ENCODE data around the gene CSTPP1. TPM values are rescaled to one million over a fixed set of nuclear protein-coding genes. Genes with fewer than 3 reads are reported as not detected.
"Not testable (repeated sequence)": the region's sequence is repeated elsewhere in the genome, so short reads cannot be mapped to it uniquely, and the experiment has no call there.

The CSTPP1 gene
- total RNA-seq, 3 donors from 2014 or later, result 13.4 to 43.6 (median 30.5) TPM

DNA sequence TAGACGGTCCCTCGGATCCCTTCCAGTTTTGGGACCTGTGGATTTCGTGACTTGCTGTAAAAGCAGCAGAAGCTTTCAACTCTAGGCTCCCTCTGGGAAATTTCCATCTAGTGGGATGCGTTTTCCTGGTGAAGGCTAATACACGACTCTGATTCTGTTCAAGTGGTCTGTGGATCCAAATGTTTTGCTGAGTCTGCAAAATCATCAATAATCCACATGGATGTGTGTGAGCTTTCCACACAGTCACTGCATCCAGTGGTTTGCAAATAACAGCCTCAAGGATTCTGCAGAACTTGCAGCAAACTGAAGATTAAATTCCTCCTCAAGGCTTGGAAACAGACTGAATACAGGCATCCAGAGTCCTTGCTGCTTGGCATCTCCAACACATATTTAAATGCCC lies 266.0 kb downstream of the CSTPP1 start:
- Histone ChIP-seq H3K9me3 (no peaks in the 10 kb centered on the region), H3K4me1 (no peaks in the 10 kb centered on the region), H3K27ac (no peak overlapping the region), H3K4me3 (no peak overlapping the region), H3K27me3 (no peaks in the 10 kb centered on the region), H3K36me3 (no peaks in the 10 kb centered on the region)
- TF ChIP-seq POLR2AphosphoS5 (IDR thresholded peaks at IDR 0.05), result no peak
- TF ChIP-seq POLR2A (IDR thresholded peaks at IDR 0.05), result no peak
- TF ChIP-seq, protein P1, sequence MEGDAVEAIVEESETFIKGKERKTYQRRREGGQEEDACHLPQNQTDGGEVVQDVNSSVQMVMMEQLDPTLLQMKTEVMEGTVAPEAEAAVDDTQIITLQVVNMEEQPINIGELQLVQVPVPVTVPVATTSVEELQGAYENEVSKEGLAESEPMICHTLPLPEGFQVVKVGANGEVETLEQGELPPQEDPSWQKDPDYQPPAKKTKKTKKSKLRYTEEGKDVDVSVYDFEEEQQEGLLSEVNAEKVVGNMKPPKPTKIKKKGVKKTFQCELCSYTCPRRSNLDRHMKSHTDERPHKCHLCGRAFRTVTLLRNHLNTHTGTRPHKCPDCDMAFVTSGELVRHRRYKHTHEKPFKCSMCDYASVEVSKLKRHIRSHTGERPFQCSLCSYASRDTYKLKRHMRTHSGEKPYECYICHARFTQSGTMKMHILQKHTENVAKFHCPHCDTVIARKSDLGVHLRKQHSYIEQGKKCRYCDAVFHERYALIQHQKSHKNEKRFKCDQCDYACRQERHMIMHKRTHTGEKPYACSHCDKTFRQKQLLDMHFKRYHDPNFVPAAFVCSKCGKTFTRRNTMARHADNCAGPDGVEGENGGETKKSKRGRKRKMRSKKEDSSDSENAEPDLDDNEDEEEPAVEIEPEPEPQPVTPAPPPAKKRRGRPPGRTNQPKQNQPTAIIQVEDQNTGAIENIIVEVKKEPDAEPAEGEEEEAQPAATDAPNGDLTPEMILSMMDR (IDR thresholded peaks at IDR 0.05), result no peak
- intact Hi-C loops (cut with DNase I; ENCODE audit: low total_unique reads), result no loop called here
- DNase-seq (ENCODE audit: low spot score in 2 of 2), result no peak

- TF ChIP-seq POLR2A (IDR thresholded peaks at IDR 0.05), result no peak
- no peak for TF ChIP-seq POLR2AphosphoS5 (IDR thresholded peaks at IDR 0.05)
- TF ChIP-seq, protein P1 (IDR thresholded peaks at IDR 0.05), result no peak
- H3K4me3 ChIP-seq, result no peak overlapping the region
- intact Hi-C loops (cut with DNase I; ENCODE audit: low total_unique reads), result no loop called here
- H3K27ac ChIP-seq, result no peak overlapping the region
- H3K27me3 ChIP-seq, result no peaks in the 10 kb centered on the region
- no peaks in the 10 kb centered on the region for H3K36me3 ChIP-seq
- H3K9me3 ChIP-seq, result no peaks in the 10 kb centered on the region
- no peak for DNase-seq (ENCODE audit: low spot score in 2 of 2)
- H3K4me1 ChIP-seq, result no peaks in the 10 kb centered on the region
Observed at GRCh38 chr11:47204637-47204989, 268.1 kb downstream of the CSTPP1 start.

- DNase-seq (ENCODE audit: low spot score in 2 of 2); H3K27ac ChIP-seq; H3K9me3 ChIP-seq; H3K4me3 ChIP-seq; H3K36me3 ChIP-seq; H3K4me1 ChIP-seq; H3K27me3 ChIP-seq; intact Hi-C loops (cut with DNase I; ENCODE audit: low total_unique reads): not testable (repeated sequence)
Observed at GRCh38 chr11:47206577-47206976, 270.0 kb downstream of the CSTPP1 start.

GRCh38 chr11:47207459-47207858 lies 270.9 kb downstream of the CSTPP1 start:
- no peak overlapping the region for H3K4me3 ChIP-seq
- intact Hi-C loops (cut with DNase I; ENCODE audit: low total_unique reads), result no loop called here
- H3K4me1 ChIP-seq, result no peaks in the 10 kb centered on the region
- H3K9me3 ChIP-seq, result no peaks in the 10 kb centered on the region
- no peaks in the 10 kb centered on the region for H3K36me3 ChIP-seq
- no peak for DNase-seq (ENCODE audit: low spot score in 2 of 2)
- no peak overlapping the region for H3K27ac ChIP-seq
- no peaks in the 10 kb centered on the region for H3K27me3 ChIP-seq
- TF ChIP-seq POLR2AphosphoS5 (IDR thresholded peaks at IDR 0.05) (no peak), POLR2A (IDR thresholded peaks at IDR 0.05) (no peak)
- TF ChIP-seq, protein P1 (IDR thresholded peaks at IDR 0.05), result no peak

DNA sequence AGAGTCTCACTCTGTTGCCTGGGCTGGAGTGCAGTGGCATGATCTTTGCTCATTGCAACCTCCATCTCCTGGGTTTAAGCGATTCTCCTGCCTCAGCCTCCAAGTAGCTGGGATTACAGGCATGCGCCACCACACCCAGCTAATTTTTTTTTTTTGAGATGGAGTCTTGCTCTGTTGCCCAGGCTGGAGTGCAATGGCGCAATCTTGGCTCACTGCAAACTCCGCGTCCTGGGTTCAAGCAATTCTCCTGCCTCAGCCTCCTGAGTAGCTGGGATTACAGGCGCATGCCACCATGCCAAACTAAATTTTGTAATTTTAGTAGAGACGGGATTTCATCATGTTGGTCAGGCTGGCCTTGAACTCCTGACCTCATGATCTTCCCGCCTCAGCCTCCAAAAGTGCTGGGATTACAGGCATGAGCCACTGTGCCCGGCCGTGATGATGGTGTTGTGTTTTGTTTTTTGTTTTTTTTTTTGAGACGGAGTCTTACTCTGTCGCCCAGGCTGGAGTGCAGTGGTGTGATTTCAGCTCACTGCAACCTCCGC lies 271.5 kb downstream of the CSTPP1 start:
- H3K36me3 ChIP-seq; H3K27ac ChIP-seq; H3K27me3 ChIP-seq; intact Hi-C loops (cut with DNase I; ENCODE audit: low total_unique reads); H3K4me3 ChIP-seq; H3K4me1 ChIP-seq; H3K9me3 ChIP-seq; DNase-seq (ENCODE audit: low spot score in 2 of 2): not testable (repeated sequence)

DNA sequence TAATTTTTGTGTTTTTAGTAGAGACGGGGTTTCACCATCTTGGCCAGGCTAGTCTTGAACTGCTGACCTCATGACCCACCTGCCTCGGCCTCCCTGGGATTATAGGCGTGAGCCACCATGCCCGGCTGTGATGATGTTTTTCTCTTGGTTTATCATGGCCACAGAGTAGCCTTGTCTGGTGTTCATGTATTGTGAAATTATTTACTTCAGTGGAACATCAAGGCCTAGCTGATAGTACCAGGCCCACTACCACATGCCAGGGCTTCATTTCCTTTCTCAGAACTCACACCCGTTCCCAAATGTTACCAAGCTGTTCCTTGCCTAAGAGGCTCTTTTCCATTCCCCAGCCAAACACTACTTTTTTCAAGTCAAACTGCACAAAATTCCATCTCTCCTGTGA lies 272.1 kb downstream of the CSTPP1 start:
- H3K27me3 ChIP-seq, result no peaks in the 10 kb centered on the region
- TF ChIP-seq POLR2AphosphoS5 (IDR thresholded peaks at IDR 0.05), result no peak
- TF ChIP-seq, protein P1 (IDR thresholded peaks at IDR 0.05), result no peak
- TF ChIP-seq POLR2A (IDR thresholded peaks at IDR 0.05), result no peak
- H3K4me3 ChIP-seq, result no peak overlapping the region
- no peaks in the 10 kb centered on the region for H3K9me3 ChIP-seq
- H3K4me1 ChIP-seq, result no peaks in the 10 kb centered on the region
- no peak overlapping the region for H3K27ac ChIP-seq
- DNase-seq (ENCODE audit: low spot score in 2 of 2), result no peak
- intact Hi-C loops (cut with DNase I; ENCODE audit: low total_unique reads), result no loop called here
- no peaks in the 10 kb centered on the region for H3K36me3 ChIP-seq

Other genes with a start within 250 kb of the CSTPP1 start
- gene ARHGAP1, start 236.1 kb upstream of the CSTPP1 start, total RNA-seq, result 10 to 100 TPM; 26.5 to 55.7 (median 33.8) TPM
- gene ZNF408, start 235.7 kb upstream of the CSTPP1 start, total RNA-seq, result 1 to 10 TPM; 6.4 to 8.0 (median 7.5) TPM
- gene F2, start 217.5 kb upstream of the CSTPP1 start, total RNA-seq, result not detected
- 10 to 100 TPM; 32.1 to 45.2 (median 41.4) TPM for gene CKAP5, start 90.5 kb upstream of the CSTPP1 start, total RNA-seq
- 1 to 10 TPM; 5.2 to 7.5 (median 6.4) TPM for gene LRP4, start 18.2 kb upstream of the CSTPP1 start, total RNA-seq
- gene ARFGAP2, start 240.1 kb downstream of the CSTPP1 start, total RNA-seq, result 100 to 1,000 TPM; 139 to 183 (median 175) TPM
- gene PACSIN3, start 249.7 kb downstream of the CSTPP1 start, total RNA-seq, result 10 to 100 TPM in 2 of 3 donors, 1 to 10 TPM in 1; 9.9 to 47.3 (median 33.1) TPM